H9 (cell line): ENCODE measurements around the gene DHRS2. TPM values are rescaled to one million over a fixed set of nuclear protein-coding genes. Genes with fewer than 3 reads are reported as not detected.

ENCODE experiments used
- DNase-seq: peaks from one replicate; pipeline ENCODE4 v3.0.0-alpha.2; 2017
- H2AFZ ChIP-seq: one replicate; pipeline ENCODE4 v1.6.1; 2013; ENCODE audit warnings: mild to moderate bottlenecking, low read length, control low read depth, moderate library complexity
- H2AK5ac ChIP-seq: 2 replicates; pipeline ENCODE4 v1.6.1; 2013; ENCODE audit warnings: low read length, control low read depth, mixed read lengths; ENCODE audit not compliant: insufficient read length
- H2BK120ac ChIP-seq: one replicate; pipeline ENCODE4 v1.6.1; 2013; ENCODE audit warnings: low read depth, mild to moderate bottlenecking, low read length, control low read depth, inconsistent platforms; ENCODE audit not compliant: poor library complexity, severe bottlenecking
- H2BK12ac ChIP-seq: 2 replicates; pipeline ENCODE4 v1.6.1; 2013; ENCODE audit warnings: low read length, control low read depth, mixed read lengths, low read depth; ENCODE audit not compliant: insufficient read length
- H2BK15ac ChIP-seq: 2 replicates; pipeline ENCODE4 v1.6.1; 2013; ENCODE audit warnings: low read depth, low read length, control low read depth
- H2BK20ac ChIP-seq: one replicate; pipeline ENCODE4 v1.6.1; 2013; ENCODE audit warnings: low read depth, mild to moderate bottlenecking, low read length, control low read depth, inconsistent platforms; ENCODE audit not compliant: poor library complexity, severe bottlenecking
- H2BK5ac ChIP-seq: 2 replicates; pipeline ENCODE4 v1.6.1; 2013; ENCODE audit warnings: low read length, control low read depth, mixed read lengths; ENCODE audit not compliant: insufficient read length
- H3K14ac ChIP-seq: 2 replicates; pipeline ENCODE4 v1.6.1; 2013; ENCODE audit warnings: low read length, control low read depth; ENCODE audit not compliant: insufficient read depth
- H3K18ac ChIP-seq: 2 replicates; pipeline ENCODE4 v1.6.1; 2013; ENCODE audit warnings: low read depth, mild to moderate bottlenecking, mixed read lengths, low read length, control low read depth; ENCODE audit not compliant: insufficient read length
- H3K23ac ChIP-seq: 2 replicates; pipeline ENCODE4 v1.6.1; 2013; ENCODE audit warnings: low read length, control low read depth, mixed read lengths, low read depth; ENCODE audit not compliant: insufficient read length
- H3K23me2 ChIP-seq: 2 replicates; pipeline ENCODE4 v1.6.1; 2013; ENCODE audit warnings: low read depth, mild to moderate bottlenecking, mixed read lengths, low read length, control low read depth; ENCODE audit not compliant: insufficient read length, poor library complexity, severe bottlenecking
- H3K27ac ChIP-seq: 2 replicates; pipeline ENCODE4 v1.5.1; 2013; ENCODE audit warnings: low read length, control low read depth, mixed read lengths, low read depth; ENCODE audit not compliant: insufficient read length
- H3K27me3 ChIP-seq: 2 replicates; pipeline ENCODE4 v1.6.1; 2013; ENCODE audit warnings: low read length, control low read depth, inconsistent platforms; ENCODE audit not compliant: insufficient read depth
- H3K4ac ChIP-seq: 2 replicates; pipeline ENCODE4 v1.6.1; 2013; ENCODE audit warnings: low read depth, mild to moderate bottlenecking, control low read depth, inconsistent platforms, low read length, moderate library complexity
- H3K4me1 ChIP-seq: 2 replicates; pipeline ENCODE4 v1.6.1; 2013; ENCODE audit warnings: low read length, control low read depth, inconsistent platforms; ENCODE audit not compliant: insufficient read depth
- H3K4me2 ChIP-seq: 2 replicates; pipeline ENCODE4 v1.6.1; 2013; ENCODE audit warnings: low read length, control low read depth, mixed read lengths; ENCODE audit not compliant: insufficient read length, insufficient read depth
- H3K56ac ChIP-seq: 2 replicates; pipeline ENCODE4 v1.6.1; 2013; ENCODE audit warnings: low read depth, mild to moderate bottlenecking, mixed read lengths, low read length, control low read depth; ENCODE audit not compliant: insufficient read length
- H3K79me1 ChIP-seq: 2 replicates; pipeline ENCODE4 v1.6.1; 2013; ENCODE audit warnings: low read depth, mild to moderate bottlenecking, moderate library complexity, low read length, control low read depth, inconsistent platforms; ENCODE audit not compliant: insufficient read depth, poor library complexity, severe bottlenecking
- H3K79me2 ChIP-seq: 2 replicates; pipeline ENCODE4 v1.6.1; 2013; ENCODE audit warnings: low read length, control low read depth, inconsistent platforms; ENCODE audit not compliant: insufficient read depth
- H3K9ac ChIP-seq: 2 replicates; pipeline ENCODE4 v1.6.1; 2013; ENCODE audit warnings: low read length, control low read depth, mixed read lengths; ENCODE audit not compliant: insufficient read length; ENCODE audit errors: extremely low read depth
- H3K9me3 ChIP-seq: one replicate; pipeline ENCODE4 v1.6.1; 2013; ENCODE audit warnings: low read depth, low read length, inconsistent platforms; ENCODE audit not compliant: control insufficient read depth
- H3T11ph ChIP-seq: one replicate; pipeline ENCODE4 v1.6.1; 2013; ENCODE audit warnings: mild to moderate bottlenecking, low read length, control low read depth, inconsistent platforms
- H4K20me1 ChIP-seq: one replicate; pipeline ENCODE4 v1.6.1; 2013; ENCODE audit not compliant: control insufficient read depth, insufficient read length, insufficient read depth
- H4K5ac ChIP-seq: 2 replicates; pipeline ENCODE4 v1.6.1; 2013; ENCODE audit warnings: low read depth, mild to moderate bottlenecking, mixed read lengths, low read length, control low read depth; ENCODE audit not compliant: insufficient read length
- H4K8ac ChIP-seq: replicated peaks from 2 replicates; pipeline ENCODE4 v1.6.1; 2013; ENCODE audit warnings: low read length, control low read depth, mixed read lengths, low read depth; ENCODE audit not compliant: insufficient read length
- H4K91ac ChIP-seq: 2 replicates; pipeline ENCODE4 v1.6.1; 2013; ENCODE audit warnings: low read depth, mild to moderate bottlenecking, moderate library complexity, mixed read lengths, low read length, control low read depth; ENCODE audit not compliant: insufficient read length
- H3K27ac Mint-ChIP-seq, 3 experiments: 2 replicates in 2 of 3; 3 replicates in 1 of 3; pipeline ENCODE4 v1.8.0; 2020 to 2021; ENCODE audit warnings: mixed read lengths in 3 of 3, mild to moderate bottlenecking in 1 of 3, moderate library complexity in 1 of 3
- H3K27me3 Mint-ChIP-seq: 2 replicates; pipeline ENCODE4 v1.8.0; 2021; ENCODE audit warnings: low read depth, mild to moderate bottlenecking, moderate library complexity, mixed read lengths
- H3K36me3 Mint-ChIP-seq, 3 experiments: 2 replicates in 2 of 3; 3 replicates in 1 of 3; pipeline ENCODE4 v1.8.0; 2020 to 2021; ENCODE audit warnings: low read depth in 3 of 3, mixed read lengths in 3 of 3; ENCODE audit not compliant: insufficient read depth in 1 of 3
- H3K4me1 Mint-ChIP-seq, 2 experiments: 2 replicates each; pipeline ENCODE4 v1.8.0; 2020; ENCODE audit warnings: mixed read lengths in 2 of 2
- H3K4me3 Mint-ChIP-seq, 2 experiments: 2 replicates in 1 of 2; 3 replicates in 1 of 2; pipeline ENCODE4 v1.8.0; 2020 to 2021; ENCODE audit warnings: mild to moderate bottlenecking in 2 of 2, mixed read lengths in 2 of 2, moderate library complexity in 1 of 2
- H3K9me3 Mint-ChIP-seq, 2 experiments: 2 replicates in 1 of 2; 3 replicates in 1 of 2; pipeline ENCODE4 v1.8.0; 2020; ENCODE audit warnings: mild to moderate bottlenecking in 2 of 2, mixed read lengths in 2 of 2, moderate library complexity in 1 of 2
- CTCF ChIP-seq: fragments of 200-600 bp; sonication (generic); conservative IDR thresholded peaks from 3 replicates; pipeline ENCODE4 v1.8.0; 2021; ENCODE audit warnings: antibody characterized with exemption, mild to moderate bottlenecking
- WGBS: extraction: QIAGEN DNeasy Blood & Tissue Kit; methylation state at CpG from one replicate; pipeline ENCODE4 v1.1.7; 2013; ENCODE audit warnings: missing lambda C conversion rate, low lambda C conversion rate, mixed read lengths; ENCODE audit not compliant: insufficient read length; ENCODE audit errors: extremely low coverage; 5-methylcytosine and 5-hydroxymethylcytosine counted together
- total RNA-seq: library from RNA; stranded (reverse); gene quantifications from 2 replicates; pipeline ENCODE4 v1.2.1, GENCODE V29; 2021

Gene DHRS2
- total RNA-seq, 1 experiment from 2014 or later: 0.66 TPM

GRCh38 chr14:23589606-23590005 lies 46.6 kb upstream of the DHRS2 start:
- no peak overlapping the region for H2AFZ ChIP-seq

More at GRCh38 chr14:23589606-23590005, 46.6 kb upstream of the DHRS2 start:
- Mint-ChIP-seq H3K4me3 (no peak overlapping the region), H3K27ac (no peak overlapping the region), H3K9me3 (peaks cover 3 to 5% of the 10 kb centered on the region in 2 experiments; a peak in 3 of 5 replicates), H3K4me1 (peaks cover 12 to 20% of the 10 kb centered on the region in 2 experiments), H3K27me3 (peaks cover 15% of the 10 kb centered on the region), H3K36me3 (peaks cover 0 to 3% (median 2%) of the 10 kb centered on the region in 3 experiments; a peak in 1 of 7 replicates)
- no peak overlapping the region for H3K14ac ChIP-seq
- H3K27me3 ChIP-seq: no peaks in the 10 kb centered on the region
- H4K91ac ChIP-seq: no peak overlapping the region
- H3K9ac ChIP-seq: no peak overlapping the region
- H4K5ac ChIP-seq: no peak overlapping the region
- H4K8ac ChIP-seq: no peak overlapping the region
- H3K79me2 ChIP-seq: no peaks in the 10 kb centered on the region
- H2BK12ac ChIP-seq: no peak overlapping the region
- H3K4me1 ChIP-seq: no peaks in the 10 kb centered on the region; the same call in 1 of the 2 replicates
- no peaks in the 10 kb centered on the region for H3K79me1 ChIP-seq
- no peak overlapping the region for H3T11ph ChIP-seq
- no CpG with 5 or more reads among the region's 2 CpGs for WGBS
- H3K9me3 ChIP-seq: no peaks in the 10 kb centered on the region
- no peaks in the 10 kb centered on the region for H3K23me2 ChIP-seq
- H3K18ac ChIP-seq: no peak overlapping the region
- H2BK5ac ChIP-seq: no peak overlapping the region
- TF ChIP-seq CTCF: no peak
- no peak overlapping the region for H2BK120ac ChIP-seq
- no peak overlapping the region for H2BK15ac ChIP-seq
- no peaks in the 10 kb centered on the region for H4K20me1 ChIP-seq
- no peak overlapping the region for H3K23ac ChIP-seq
- DNase-seq: no peak
- no peak overlapping the region for H3K27ac ChIP-seq
- H2BK20ac ChIP-seq: no peak overlapping the region
- no peak overlapping the region for H2AK5ac ChIP-seq
- no peak overlapping the region for H3K4ac ChIP-seq
- no peak overlapping the region for H3K56ac ChIP-seq
- no peak overlapping the region for H3K4me2 ChIP-seq
